NCI-H1092 (cell line): ENCODE data around the gene KIF20B.
"Not testable (repeated sequence)": the region's sequence is repeated elsewhere in the genome, so short reads cannot be mapped to it uniquely, and the experiment has no call there.

Experiments used
- DNase-seq: peaks from one replicate; lab custom pipeline; 2025; lab: John Stamatoyannopoulos, UW

The KIF20B gene

GRCh38 chr10:89783406-89783805, 82.0 kb downstream of the KIF20B start:
- no peak for DNase-seq

DNA sequence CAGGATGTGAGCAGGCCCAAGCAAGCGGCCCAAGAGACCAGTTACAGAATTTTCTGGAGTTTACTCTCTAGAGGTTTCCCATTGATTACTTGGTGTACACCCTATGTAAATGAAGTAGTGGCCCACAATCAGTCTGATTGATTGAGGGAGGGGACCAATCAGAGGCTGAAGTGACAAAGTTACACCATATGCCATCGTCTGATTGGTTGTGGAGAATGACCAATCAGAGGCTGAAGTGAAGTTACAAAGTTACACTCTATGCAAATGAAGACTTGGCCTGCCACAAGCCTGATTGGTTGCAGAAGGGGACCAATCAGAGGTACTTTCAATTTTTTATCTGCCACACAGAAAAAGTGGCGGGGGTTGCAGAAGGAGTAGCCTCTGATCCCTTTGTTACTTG, 83.7 kb downstream of the KIF20B start:
- no peak for DNase-seq

DNA sequence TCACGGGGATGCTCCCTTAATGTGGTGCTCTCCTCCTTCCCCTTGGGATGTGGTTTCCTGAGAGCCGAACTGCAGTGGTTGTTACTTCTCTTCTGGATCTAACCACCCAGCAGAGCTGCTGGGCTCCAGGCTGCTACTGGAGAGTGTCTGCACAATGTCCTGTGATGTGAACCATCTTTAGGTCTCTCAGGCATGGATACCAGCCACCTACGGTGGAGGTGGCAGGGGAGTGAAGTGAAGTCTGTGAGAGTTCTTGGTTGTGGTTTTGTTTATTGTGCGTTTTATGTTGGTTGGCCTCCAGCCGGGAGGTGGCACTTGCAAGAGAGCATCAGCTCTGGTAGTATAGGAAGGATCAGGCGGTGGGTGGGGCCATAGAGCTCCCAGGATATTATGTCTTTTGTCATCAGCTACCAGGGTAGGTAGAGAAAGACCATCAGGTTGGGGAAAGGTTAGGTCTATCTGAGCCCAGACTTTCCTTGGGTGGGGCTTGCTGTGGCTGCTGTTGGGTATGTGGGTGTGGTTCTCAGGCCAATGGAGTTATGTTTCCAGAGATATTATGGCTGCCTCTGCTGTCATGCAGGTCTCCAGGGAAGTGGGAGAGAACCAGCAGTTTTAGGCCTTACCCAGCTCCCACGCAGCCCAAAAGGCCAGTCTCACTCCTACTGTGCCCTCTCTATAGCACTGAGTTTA, 87.9 kb downstream of the KIF20B start:
- no peak for DNase-seq

- no peak for DNase-seq
These were observed 90.8 kb downstream of the KIF20B start for GRCh38 chr10:89792187-89792586.

DNA sequence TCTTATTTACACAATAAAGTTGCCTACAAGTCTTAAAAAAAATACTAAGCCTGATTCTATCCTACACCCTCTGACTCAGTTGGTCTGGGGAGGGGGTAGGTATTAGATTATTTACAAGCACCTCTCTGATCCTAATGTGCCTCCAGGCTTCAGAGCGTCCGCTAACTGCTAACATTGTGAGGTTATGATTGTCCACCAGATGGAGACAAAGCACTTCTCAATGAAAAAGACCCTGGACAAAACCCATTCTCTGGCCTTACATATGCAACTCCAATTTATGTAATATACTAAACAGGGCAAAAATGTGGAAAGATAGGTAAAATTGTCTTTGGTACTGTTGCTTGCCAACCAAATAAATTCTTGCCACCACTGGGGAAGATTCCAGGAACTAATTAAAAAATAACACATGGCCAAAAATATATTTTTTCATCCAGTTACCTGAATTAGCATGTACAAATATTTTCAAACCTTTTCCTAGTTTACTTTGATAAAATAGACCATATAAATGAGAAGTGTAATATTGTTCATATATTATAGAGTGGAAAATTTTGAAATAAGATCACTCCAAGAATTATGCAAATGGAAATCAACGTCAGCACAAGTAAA, 92.4 kb downstream of the KIF20B start:
- DNase-seq = peak; percentile 48

GRCh38 chr10:89795840-89796239, 94.5 kb downstream of the KIF20B start:
- DNase-seq = no peak

GRCh38 chr10:89798092-89798491, 96.7 kb downstream of the KIF20B start:
- DNase-seq = no peak

DNA sequence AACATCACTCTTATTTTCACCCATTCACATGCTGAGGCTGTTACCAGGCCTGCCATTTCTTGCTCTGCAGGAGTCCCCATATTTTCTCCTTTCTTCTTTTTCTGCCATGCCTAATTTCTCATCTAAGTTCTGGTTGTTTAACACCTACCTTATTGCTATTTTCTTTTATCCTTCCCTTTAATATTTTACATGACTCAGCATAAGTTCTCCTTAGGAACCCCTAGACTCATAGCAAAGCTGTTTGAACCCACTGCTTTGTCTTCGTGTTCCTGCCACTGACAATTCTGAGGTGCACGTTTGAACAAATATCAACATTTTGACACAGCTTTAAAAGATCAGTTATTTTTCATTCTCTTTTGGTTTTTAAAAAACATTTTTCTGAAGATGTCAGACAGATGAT, 98.2 kb downstream of the KIF20B start:
- DNase-seq = no peak

DNA sequence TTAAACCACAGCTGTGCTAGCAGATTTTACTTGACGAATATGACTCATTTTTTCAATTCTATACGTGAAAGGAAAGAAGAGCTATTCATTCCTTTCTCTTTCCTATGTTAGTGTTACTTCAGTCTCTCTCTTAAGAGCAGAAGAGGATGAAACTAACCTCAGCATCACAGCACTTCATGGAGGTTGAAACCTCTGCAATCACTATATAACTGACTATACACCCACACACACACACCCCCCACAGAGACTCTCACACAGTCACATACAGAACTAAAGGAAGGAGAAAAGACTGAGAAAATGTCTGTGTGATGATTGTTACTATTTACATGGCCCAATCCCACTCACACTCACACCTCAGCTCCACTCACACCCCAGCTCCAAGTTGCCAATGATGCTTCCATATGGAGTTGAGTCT, 104.2 kb downstream of the KIF20B start:
- DNase-seq = no peak

- no peak for DNase-seq
These were observed 107.5 kb downstream of the KIF20B start for GRCh38 chr10:89808842-89809241.

DNA sequence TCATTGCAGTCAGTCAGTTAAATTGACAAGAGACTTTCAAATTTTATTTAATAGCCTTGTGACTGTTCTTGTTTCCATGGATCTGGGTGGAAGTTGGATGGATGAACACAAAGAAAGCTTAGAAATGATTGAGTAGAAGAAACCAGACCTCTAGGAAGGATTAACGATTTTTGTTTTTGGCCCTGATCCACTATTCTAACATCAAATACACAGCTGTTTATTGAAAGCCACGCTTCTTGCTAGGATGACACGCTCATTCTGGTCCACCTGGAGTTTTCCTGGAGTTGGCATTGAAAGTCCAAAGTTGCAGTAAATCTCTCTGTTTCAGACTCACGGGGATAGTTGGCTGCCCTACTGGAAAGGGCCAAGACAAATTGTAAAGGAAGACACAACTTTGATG, 108.4 kb downstream of the KIF20B start:
- no peak for DNase-seq

GRCh38 chr10:89810908-89811525, 109.6 kb downstream of the KIF20B start:
- DNase-seq = no peak

DNA sequence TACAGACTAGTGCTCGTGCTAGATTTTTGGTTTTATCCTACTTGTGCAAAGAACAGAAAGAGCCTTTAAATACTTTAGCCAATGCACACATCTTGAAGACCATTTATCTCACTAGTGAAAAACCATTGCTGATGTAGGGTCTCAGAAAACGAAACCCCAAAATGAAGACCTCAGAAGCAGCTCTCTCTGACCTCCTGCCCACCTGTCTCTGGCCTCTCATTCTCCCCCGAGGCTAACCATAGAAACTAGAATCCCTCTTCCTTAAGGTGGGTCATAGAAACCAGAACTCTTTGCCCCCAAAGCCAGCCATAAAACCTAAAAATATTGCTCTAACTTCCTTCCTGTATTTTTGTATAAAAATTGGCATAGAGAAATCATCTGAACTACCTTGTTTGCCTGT, 112.2 kb downstream of the KIF20B start:
- no peak for DNase-seq

GRCh38 chr10:89814278-89814677, 112.9 kb downstream of the KIF20B start:
- DNase-seq = no peak

DNA sequence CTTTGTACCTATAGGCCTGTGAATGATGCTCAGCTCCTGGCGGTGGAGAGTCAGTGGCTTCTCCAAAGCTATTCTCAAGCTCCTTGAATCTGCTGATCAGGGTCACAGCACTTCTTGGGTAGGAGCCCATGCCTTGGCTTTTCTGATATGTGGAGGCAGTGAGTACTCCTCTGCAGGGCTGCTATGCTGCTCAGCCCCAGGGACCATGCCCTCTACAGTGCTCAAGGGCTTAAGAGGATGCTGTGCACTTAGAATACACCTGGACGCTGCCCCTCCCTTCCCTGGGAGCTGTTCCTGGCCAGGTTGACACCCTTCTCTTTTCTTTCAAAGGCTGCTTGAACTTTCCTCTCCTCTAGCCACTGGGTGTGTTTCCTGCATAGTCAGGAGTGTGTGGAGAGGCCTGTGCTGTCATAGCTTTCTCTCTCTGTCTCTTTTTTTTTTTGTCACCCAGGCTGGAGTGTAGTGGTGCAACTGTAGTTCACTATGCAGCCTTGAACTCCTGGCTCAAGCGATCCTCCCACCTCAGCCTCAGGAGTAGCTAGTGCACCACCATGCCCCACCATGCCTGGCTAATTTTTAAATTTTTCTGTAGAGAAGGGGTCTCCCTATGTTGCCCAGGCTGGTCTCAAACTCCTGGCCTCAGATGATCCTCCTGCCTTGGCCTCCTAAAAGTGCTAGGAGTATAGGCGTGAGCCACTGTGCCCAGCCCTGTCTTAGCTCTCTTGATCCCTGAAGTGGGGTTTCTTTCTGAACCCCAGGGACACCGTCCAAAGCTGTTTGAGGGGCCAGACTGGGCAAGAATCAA, 113.9 kb downstream of the KIF20B start:
- DNase-seq = no peak

DNA sequence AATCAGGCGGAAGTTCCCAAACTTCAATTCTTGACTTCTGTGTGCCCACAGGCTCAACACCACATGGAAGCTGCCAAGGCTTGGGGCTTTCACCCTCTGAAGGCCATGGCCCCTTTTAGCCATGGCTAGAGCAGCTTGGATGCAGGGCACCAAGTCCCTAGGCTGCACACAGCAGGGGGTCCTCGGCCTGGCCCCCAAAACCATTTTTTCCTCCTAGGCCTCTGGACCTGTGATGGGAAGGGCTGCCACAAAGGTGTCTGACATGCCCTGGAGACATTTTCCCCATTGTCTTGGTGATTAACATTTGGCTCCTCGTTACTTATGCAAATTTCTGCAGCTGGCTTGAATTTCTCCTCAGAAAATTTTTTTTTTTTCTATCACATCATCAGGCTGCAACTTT, 117.6 kb downstream of the KIF20B start:
- DNase-seq = not testable (repeated sequence)
